Kidney epithelial cell (primary cell): ENCODE measurements around the gene GINM1. TPM values are rescaled to one million over a fixed set of nuclear protein-coding genes. Genes with fewer than 3 reads are reported as not detected.

Experiments used
- DNase-seq: peaks from one replicate; pipeline ENCODE4 v3.0.0-alpha.2; 2010; ENCODE audit warnings: low read depth
- H3K27me3 ChIP-seq: 2 replicates; pipeline ENCODE4 v1.6.0; 2011; ENCODE audit warnings: low read length; ENCODE audit not compliant: control insufficient read depth, insufficient read depth
- H3K36me3 ChIP-seq: 2 replicates; pipeline ENCODE4 v1.5.1; 2011; ENCODE audit warnings: low read length; ENCODE audit not compliant: control insufficient read depth, insufficient read depth
- H3K4me3 ChIP-seq: 2 replicates; pipeline ENCODE4 v1.5.1; 2011; ENCODE audit warnings: low read depth, mild to moderate bottlenecking, control low read depth, low read length
- total RNA-seq: library from RNA; depleted of rRNA; stranded (reverse); fragments of >200 nt; gene quantifications from 2 replicates; pipeline ENCODE4 v1.2.3, GENCODE V29; 2015
- TF ChIP-seq, protein P1 (sequence below): IDR thresholded peaks from 2 replicates; pipeline ENCODE4 v1.5.1; 2011; ENCODE audit warnings: mild to moderate bottlenecking, moderate library complexity, low read length, control low read depth, inconsistent platforms; ENCODE audit not compliant: insufficient read depth, poor library complexity, severe bottlenecking

GINM1 gene
- total RNA-seq, 1 donor from 2014 or later, result 39.1 TPM

DNA sequence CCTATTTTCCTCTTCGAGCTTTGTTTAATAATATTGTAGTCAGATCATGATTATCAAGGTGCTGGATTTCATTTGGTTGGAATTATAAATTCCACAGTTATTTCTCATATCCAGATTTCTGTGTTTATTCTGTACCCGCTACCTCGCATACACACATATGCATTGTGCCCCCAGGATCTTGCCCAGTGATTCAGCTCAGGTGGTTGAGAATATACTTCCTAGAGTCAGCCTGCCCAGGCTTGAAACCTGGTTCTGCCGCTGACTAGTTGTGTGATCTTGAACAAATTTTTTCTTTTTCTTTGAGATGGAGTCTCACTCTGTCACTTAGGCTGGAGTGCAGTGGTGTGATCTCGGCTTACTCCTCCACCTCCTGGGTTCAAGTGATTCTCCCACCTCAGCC, 14.7 kb downstream of the GINM1 start:
- TF ChIP-seq, protein P1, sequence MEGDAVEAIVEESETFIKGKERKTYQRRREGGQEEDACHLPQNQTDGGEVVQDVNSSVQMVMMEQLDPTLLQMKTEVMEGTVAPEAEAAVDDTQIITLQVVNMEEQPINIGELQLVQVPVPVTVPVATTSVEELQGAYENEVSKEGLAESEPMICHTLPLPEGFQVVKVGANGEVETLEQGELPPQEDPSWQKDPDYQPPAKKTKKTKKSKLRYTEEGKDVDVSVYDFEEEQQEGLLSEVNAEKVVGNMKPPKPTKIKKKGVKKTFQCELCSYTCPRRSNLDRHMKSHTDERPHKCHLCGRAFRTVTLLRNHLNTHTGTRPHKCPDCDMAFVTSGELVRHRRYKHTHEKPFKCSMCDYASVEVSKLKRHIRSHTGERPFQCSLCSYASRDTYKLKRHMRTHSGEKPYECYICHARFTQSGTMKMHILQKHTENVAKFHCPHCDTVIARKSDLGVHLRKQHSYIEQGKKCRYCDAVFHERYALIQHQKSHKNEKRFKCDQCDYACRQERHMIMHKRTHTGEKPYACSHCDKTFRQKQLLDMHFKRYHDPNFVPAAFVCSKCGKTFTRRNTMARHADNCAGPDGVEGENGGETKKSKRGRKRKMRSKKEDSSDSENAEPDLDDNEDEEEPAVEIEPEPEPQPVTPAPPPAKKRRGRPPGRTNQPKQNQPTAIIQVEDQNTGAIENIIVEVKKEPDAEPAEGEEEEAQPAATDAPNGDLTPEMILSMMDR, result no peak
- Histone ChIP-seq H3K4me3 (no peak overlapping the region), H3K36me3 (peaks cover 2% of the 10 kb centered on the region), H3K27me3 (no peaks in the 10 kb centered on the region)
- no peak for DNase-seq

GRCh38 chr6:149581349-149581748, 15.2 kb downstream of the GINM1 start:
- TF ChIP-seq, protein P1, result no peak
- Histone ChIP-seq H3K27me3 (no peaks in the 10 kb centered on the region), H3K4me3 (no peak overlapping the region), H3K36me3 (peaks cover 2% of the 10 kb centered on the region)
- no peak for DNase-seq

DNA sequence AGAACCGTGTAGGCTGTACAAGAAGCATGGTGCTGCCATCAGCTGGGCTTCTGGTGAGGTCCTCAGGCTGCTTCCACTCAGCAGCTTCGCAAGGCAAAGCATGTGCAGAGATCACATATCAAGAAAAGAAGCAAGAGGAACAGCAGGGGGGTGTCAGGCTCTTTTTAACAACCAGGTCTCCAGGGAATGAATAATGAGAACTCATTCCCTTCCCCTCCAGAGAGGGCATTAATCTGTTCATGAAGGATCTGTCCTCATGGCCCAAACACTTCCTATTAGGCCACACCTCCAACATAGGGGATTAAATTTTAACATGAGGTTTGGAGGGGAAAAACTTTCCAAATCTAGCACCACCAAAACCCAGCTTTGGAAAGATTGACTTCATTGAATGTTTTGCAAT, 20.0 kb downstream of the GINM1 start:
- DNase-seq, result no peak
- peaks cover 2% of the 10 kb centered on the region for H3K36me3 ChIP-seq
- H3K27me3 ChIP-seq, result no peaks in the 10 kb centered on the region
- H3K4me3 ChIP-seq, result no peak overlapping the region
- TF ChIP-seq, protein P1, result no peak

- no peak for DNase-seq
- Histone ChIP-seq H3K4me3 (no peak overlapping the region), H3K27me3 (no peaks in the 10 kb centered on the region), H3K36me3 (no peaks in the 10 kb centered on the region)
- TF ChIP-seq, protein P1, result no peak
Measured at GRCh38 chr6:149592983-149593382, 26.8 kb downstream of the GINM1 start.

- no peaks in the 10 kb centered on the region for H3K27me3 ChIP-seq
- no peak overlapping the region for H3K4me3 ChIP-seq
- no peaks in the 10 kb centered on the region for H3K36me3 ChIP-seq
- DNase-seq, result no peak
- TF ChIP-seq, protein P1, result no peak
Measured at GRCh38 chr6:149593408-149593807, 27.2 kb downstream of the GINM1 start.

DNA sequence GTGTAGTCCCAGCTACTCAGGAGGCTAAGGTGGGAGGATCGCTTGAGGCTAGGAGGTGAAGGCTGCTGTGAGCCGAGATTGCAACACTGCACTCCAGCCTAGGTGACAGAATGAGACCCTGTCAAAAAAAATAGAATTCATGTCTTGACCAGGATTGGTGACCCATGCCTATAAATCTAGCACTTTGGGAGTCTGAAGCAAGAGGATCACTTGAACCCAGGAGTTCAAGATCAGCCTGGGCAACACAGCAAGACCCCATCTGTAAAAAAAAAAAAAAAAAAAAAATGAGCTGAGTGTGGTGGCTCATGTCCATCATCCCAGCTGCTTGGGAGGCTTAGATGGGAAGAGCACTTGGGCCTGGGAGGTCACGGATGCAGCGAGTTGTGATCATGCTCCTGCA, 34.3 kb downstream of the GINM1 start:
- no peaks in the 10 kb centered on the region for H3K36me3 ChIP-seq
- DNase-seq, result no peak
- no peak overlapping the region for H3K4me3 ChIP-seq
- TF ChIP-seq, protein P1, result no peak
- H3K27me3 ChIP-seq, result no peaks in the 10 kb centered on the region
